Tibial artery (tissue), 4 donors: Measurements from ENCODE around the gene NLN.

Experiments used
- DNase-seq, 2 donors: peaks; one replicate each; pipeline ENCODE4 v3.0.0-alpha.2; 2019
- H3K27ac ChIP-seq, 2 donors: fragments of 200-600 bp; sonication (generic) in 1 of 2; 1 replicate in 1 of 2; 2 replicates in 1 of 2; pipeline ENCODE4 v1.5.1; 2018 to 2019; ENCODE audit warnings: mild to moderate bottlenecking in 1 of 2
- H3K27me3 ChIP-seq, 2 donors: fragments of 200-600 bp; sonication (generic) in 1 of 2; one replicate each; pipeline versions ENCODE4 v1.5.1 to v1.6.0; 2016 to 2019
- H3K36me3 ChIP-seq, 3 donors: fragments of 200-600 bp; sonication (generic) in 2 of 3; one replicate each; pipeline ENCODE4 v1.5.1; 2016 to 2019; ENCODE audit warnings: mild to moderate bottlenecking in 2 of 3
- H3K4me1 ChIP-seq, 4 donors: fragments of 200-600 bp; sonication (generic) in 2 of 4; 1 replicate in 3 of 4; 2 replicates in 1 of 4; pipeline ENCODE4 v1.5.1; 2016 to 2019
- H3K4me3 ChIP-seq, 2 donors: fragments of 200-600 bp; sonication (generic) in 1 of 2; 1 replicate in 1 of 2; 2 replicates in 1 of 2; pipeline ENCODE4 v1.5.1; 2018 to 2019; ENCODE audit warnings: mild to moderate bottlenecking in 2 of 2
- H3K9me3 ChIP-seq, 3 donors: fragments of 200-600 bp; sonication (generic) in 1 of 3; one replicate each; pipeline ENCODE4 v1.5.1; 2016 to 2019
- CTCF ChIP-seq, 2 experiments: fragments of 200-600 bp in 1 of 2; fragments of 450-650 bp in 1 of 2; IDR thresholded peaks; one replicate each; pipeline ENCODE4 v1.5.1; 2017 to 2019; ENCODE audit warnings: antibody characterized with exemption in 2 of 2, mild to moderate bottlenecking in 1 of 2, moderate library complexity in 1 of 2
- intact Hi-C: fragments of 100-400 bp; cut with DNase I; formaldehyde crosslinking; loops from one replicate; pipeline ENCODE4 v1.15.0; 2023; ENCODE audit warnings: low total_unique reads

Gene NLN

GRCh38 chr5:65695162-65695755 lies 26.7 kb upstream of the NLN start:
- H3K4me3 ChIP-seq: no peak overlapping the region
- no peak for DNase-seq
- peaks cover 4 to 11% (median 8%) of the 10 kb centered on the region in 3 donors for H3K36me3 ChIP-seq
- no peaks in the 10 kb centered on the region for H3K27me3 ChIP-seq
- no peak overlapping the region for H3K27ac ChIP-seq
- no peaks in the 10 kb centered on the region for H3K9me3 ChIP-seq
- TF ChIP-seq CTCF (IDR thresholded peaks at IDR 0.05): no peak
- intact Hi-C loops: no loop called here
- peaks cover 0 to 19% (median 2%) of the 10 kb centered on the region in 4 donors for H3K4me1 ChIP-seq

GRCh38 chr5:65695896-65696295 lies 26.1 kb upstream of the NLN start:
- Histone ChIP-seq H3K4me3 (no peak overlapping the region), H3K27ac (peak overlapping the region in 1 of 2 donors; percentile 29), H3K27me3 (no peaks in the 10 kb centered on the region), H3K4me1 (peaks cover 0 to 19% (median 2%) of the 10 kb centered on the region in 4 donors), H3K36me3 (peaks cover 4 to 9% (median 8%) of the 10 kb centered on the region in 3 donors), H3K9me3 (no peaks in the 10 kb centered on the region)
- TF ChIP-seq CTCF (IDR thresholded peaks at IDR 0.05): no peak
- intact Hi-C loops: no loop called here
- DNase-seq: no peak

- Histone ChIP-seq H3K4me3 (no peak overlapping the region), H3K9me3 (no peaks in the 10 kb centered on the region), H3K36me3 (peaks cover 5 to 8% (median 7%) of the 10 kb centered on the region in 3 donors), H3K4me1 (peaks cover 0 to 19% (median 2%) of the 10 kb centered on the region in 4 donors), H3K27me3 (no peaks in the 10 kb centered on the region), H3K27ac (peak overlapping the region in 1 of 2 donors; percentile 40)
- intact Hi-C loops: no loop called here
- DNase-seq: no peak
- no peak for TF ChIP-seq CTCF (IDR thresholded peaks at IDR 0.05)
Observed at GRCh38 chr5:65696892-65697291, 25.1 kb upstream of the NLN start.

GRCh38 chr5:65699338-65699737 lies 22.7 kb upstream of the NLN start:
- peaks cover 0 to 19% (median 2%) of the 10 kb centered on the region in 4 donors for H3K4me1 ChIP-seq

GRCh38 chr5:65702036-65702435 lies 20.0 kb upstream of the NLN start:
- H3K9me3 ChIP-seq: no peaks in the 10 kb centered on the region
- peaks cover 0 to 9% (median under 1%) of the 10 kb centered on the region in 4 donors for H3K4me1 ChIP-seq
- no peak overlapping the region for H3K4me3 ChIP-seq
- DNase-seq: no peak
- peaks cover 25 to 46% (median 40%) of the 10 kb centered on the region in 3 donors for H3K36me3 ChIP-seq
- H3K27me3 ChIP-seq: no peaks in the 10 kb centered on the region
- intact Hi-C loops: no loop called here
- no peak overlapping the region for H3K27ac ChIP-seq
- TF ChIP-seq CTCF (IDR thresholded peaks at IDR 0.05): no peak

More at GRCh38 chr5:65699338-65699737, 22.7 kb upstream of the NLN start:
- H3K9me3 ChIP-seq: no peaks in the 10 kb centered on the region
- H3K27ac ChIP-seq: no peak overlapping the region
- intact Hi-C loops: no loop called here
- H3K36me3 ChIP-seq: peaks cover 18 to 30% (median 25%) of the 10 kb centered on the region in 3 donors
- no peak for TF ChIP-seq CTCF (IDR thresholded peaks at IDR 0.05)
- H3K27me3 ChIP-seq: no peaks in the 10 kb centered on the region
- no peak overlapping the region for H3K4me3 ChIP-seq
- DNase-seq: no peak
